Measurements from ENCODE around the gene SSTR5. TPM values are rescaled to one million over a fixed set of nuclear protein-coding genes. Genes with fewer than 3 reads are reported as not detected.

SSTR5 gene
- total and polyA plus RNA-seq, 4 experiments from 2014 or later = not detected

DNA sequence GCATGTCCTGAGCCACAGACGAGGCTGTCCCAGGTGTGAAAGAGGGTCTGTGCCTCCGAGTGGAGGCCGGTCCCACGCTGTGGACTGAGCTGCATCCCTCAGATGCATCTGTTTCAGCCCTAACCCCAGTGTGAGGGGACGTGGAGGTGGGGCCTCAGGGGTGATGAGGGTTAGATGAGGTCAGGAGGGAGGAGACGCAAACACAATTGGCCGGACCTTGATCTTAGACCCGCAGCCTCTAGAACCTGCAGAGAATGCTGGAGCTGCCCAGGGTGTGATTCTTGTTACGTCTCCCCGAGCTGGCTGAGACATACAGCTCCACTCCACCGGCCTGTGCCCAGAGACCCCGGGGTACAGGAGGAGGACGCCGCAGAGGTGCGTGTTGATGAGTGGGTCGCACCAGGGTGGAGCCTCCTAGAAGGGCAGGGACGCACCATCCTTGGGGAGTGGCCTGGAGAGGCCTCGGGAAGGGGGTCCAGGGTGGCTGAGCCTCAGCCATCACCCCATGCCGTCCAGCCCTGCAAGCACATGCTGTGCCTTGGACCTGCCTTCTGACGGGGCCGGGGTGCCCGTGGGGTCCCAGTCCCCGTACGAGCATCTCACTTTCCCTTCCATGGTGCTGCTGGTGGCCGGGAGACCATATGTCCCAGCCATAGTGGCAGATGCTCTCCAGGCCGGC is 40.1 kb downstream of the SSTR5 start:
- Mint-ChIP-seq H3K36me3 (no peaks in the 10 kb centered on the region), H3K27ac (no peak overlapping the region), H3K9me3 (no peaks in the 10 kb centered on the region), H3K4me1 (no peaks in the 10 kb centered on the region), H3K27me3 (peaks cover 0 to 5% of the 10 kb centered on the region in 2 donors), H3K4me3 (no peak overlapping the region)
- H3K36me3 ChIP-seq (ENCODE audit: insufficient read depth, low read length) = no peaks in the 10 kb centered on the region
- ChIA-PET POLR2A (ENCODE audit: partially characterized antibody) (no interaction called here), CTCF (ENCODE audit: partially characterized antibody) (interaction anchor here (1.1 kb wide), 1 partner anchor 222 kb away, joined by 3 read pairs; no protein-coding TSS in a partner anchor)
- no peaks in the 10 kb centered on the region for H3K9me3 ChIP-seq (ENCODE audit: control insufficient read depth in 1 of 2, low read length in 2 of 2)
- no peaks in the 10 kb centered on the region for H3K27me3 ChIP-seq (ENCODE audit: insufficient read depth, low read length)
- no peak overlapping the region for H3K27ac ChIP-seq (ENCODE audit: low read depth, low read length)
- intact Hi-C loops (cut with micrococcal nuclease) = no loop called here
- no peaks in the 10 kb centered on the region for H3K4me1 ChIP-seq (ENCODE audit: insufficient read depth, low read length)
- no peak overlapping the region for H3K4me3 ChIP-seq (ENCODE audit: low read length in 2 of 2)
- DNase-seq = no peak

DNA sequence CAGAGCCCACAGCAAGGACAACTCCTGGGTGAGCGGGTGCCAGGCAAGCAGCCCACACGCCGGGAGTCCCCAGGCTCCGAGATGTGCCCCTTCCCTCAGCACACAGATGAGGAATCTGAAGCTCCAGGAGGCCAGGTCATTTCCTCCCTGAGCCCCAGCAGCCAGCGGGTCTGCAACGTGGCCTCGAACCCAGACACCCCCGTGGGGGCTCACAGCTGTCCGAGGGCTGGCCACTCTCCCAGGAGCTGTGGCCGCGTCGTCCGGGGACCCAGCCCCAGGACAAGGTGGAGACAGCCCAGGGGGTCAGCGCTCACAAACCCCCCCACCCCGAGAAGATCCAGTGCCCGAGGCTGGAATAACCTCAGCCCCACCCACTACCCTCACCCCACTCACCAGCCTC is 40.9 kb downstream of the SSTR5 start:
- Mint-ChIP-seq H3K4me3 (no peak overlapping the region), H3K9me3 (no peaks in the 10 kb centered on the region), H3K36me3 (no peaks in the 10 kb centered on the region), H3K27me3 (peaks cover 0 to 5% of the 10 kb centered on the region in 2 donors), H3K4me1 (no peaks in the 10 kb centered on the region), H3K27ac (no peak overlapping the region)
- Histone ChIP-seq H3K4me1 (ENCODE audit: insufficient read depth, low read length) (no peaks in the 10 kb centered on the region), H3K27ac (ENCODE audit: low read depth, low read length) (no peak overlapping the region), H3K36me3 (ENCODE audit: insufficient read depth, low read length) (no peaks in the 10 kb centered on the region), H3K4me3 (ENCODE audit: low read length in 2 of 2) (no peak overlapping the region), H3K27me3 (ENCODE audit: insufficient read depth, low read length) (no peaks in the 10 kb centered on the region), H3K9me3 (ENCODE audit: control insufficient read depth in 1 of 2, low read length in 2 of 2) (no peaks in the 10 kb centered on the region)
- no peak for DNase-seq
- intact Hi-C loops (cut with micrococcal nuclease) = no loop called here
- CTCF ChIA-PET (ENCODE audit: partially characterized antibody) = no interaction called here
- POLR2A ChIA-PET (ENCODE audit: partially characterized antibody) = no interaction called here

DNA sequence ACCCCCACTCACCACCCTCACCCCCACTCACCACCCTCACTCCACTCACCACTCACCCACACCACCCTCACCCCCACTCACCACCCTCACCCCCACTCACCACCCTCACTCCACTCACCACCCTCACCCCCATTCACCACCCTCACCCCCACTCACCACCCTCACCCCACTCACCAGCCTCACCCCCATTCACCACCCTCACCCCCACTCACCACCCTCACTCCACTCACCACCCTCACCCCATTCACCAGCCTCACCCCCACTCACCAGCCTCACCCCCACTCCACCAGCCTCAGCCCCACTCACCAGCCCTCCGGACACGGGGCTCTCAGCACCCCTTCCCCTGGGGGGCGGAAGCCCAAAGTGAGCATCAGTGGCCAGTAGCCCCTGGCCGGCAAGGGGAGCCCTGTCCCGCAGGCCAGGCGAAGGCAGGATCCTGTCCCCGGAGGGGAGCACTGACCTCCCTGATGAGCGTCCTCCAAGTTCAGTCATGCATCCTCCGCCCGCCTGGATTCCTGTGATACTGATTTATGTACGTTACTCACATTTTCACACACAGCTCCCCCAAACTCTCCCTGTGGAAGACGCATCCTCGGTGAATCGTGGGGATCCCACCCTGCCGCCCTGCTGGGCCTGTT is 41.5 kb downstream of the SSTR5 start:
- intact Hi-C loops (cut with micrococcal nuclease) = no loop called here
- no peaks in the 10 kb centered on the region for H3K27me3 ChIP-seq (ENCODE audit: insufficient read depth, low read length)
- ChIA-PET POLR2A (ENCODE audit: partially characterized antibody) (no interaction called here), CTCF (ENCODE audit: partially characterized antibody) (no interaction called here)
- H3K9me3 ChIP-seq (ENCODE audit: control insufficient read depth in 1 of 2, low read length in 2 of 2) = no peaks in the 10 kb centered on the region
- H3K27ac ChIP-seq (ENCODE audit: low read depth, low read length) = no peak overlapping the region
- no peaks in the 10 kb centered on the region for H3K36me3 ChIP-seq (ENCODE audit: insufficient read depth, low read length)
- H3K4me3 ChIP-seq (ENCODE audit: low read length in 2 of 2) = no peak overlapping the region
- Mint-ChIP-seq H3K4me3 (no peak overlapping the region), H3K9me3 (no peaks in the 10 kb centered on the region), H3K27ac (no peak overlapping the region), H3K27me3 (peaks cover 0 to 5% of the 10 kb centered on the region in 2 donors), H3K4me1 (no peaks in the 10 kb centered on the region), H3K36me3 (no peaks in the 10 kb centered on the region)
- no peaks in the 10 kb centered on the region for H3K4me1 ChIP-seq (ENCODE audit: insufficient read depth, low read length)
- DNase-seq = no peak

DNA sequence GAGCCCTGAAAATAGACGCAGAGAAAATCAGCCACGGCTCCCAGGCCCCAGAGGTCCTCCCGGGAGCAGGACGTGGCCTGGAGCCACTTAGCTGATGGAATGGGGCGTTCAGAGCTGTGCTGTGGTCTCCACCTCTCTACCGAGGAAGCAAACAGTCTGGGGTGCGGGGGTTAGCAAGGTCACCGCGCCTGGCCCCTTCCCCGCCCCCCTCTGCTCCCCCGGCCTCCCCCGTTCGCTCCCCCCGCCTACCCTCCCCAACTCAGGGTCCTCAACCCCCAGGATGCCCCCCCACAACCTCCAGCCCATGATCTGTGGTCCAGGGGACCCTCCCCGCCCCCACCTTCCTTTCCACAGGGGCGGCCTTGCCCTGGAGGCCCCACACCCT is 44.1 kb downstream of the SSTR5 start:
- no peak overlapping the region for H3K27ac ChIP-seq (ENCODE audit: low read depth, low read length)
- Mint-ChIP-seq H3K36me3 (no peaks in the 10 kb centered on the region), H3K27me3 (no peaks in the 10 kb centered on the region), H3K27ac (no peak overlapping the region), H3K9me3 (no peaks in the 10 kb centered on the region), H3K4me3 (no peak overlapping the region), H3K4me1 (no peaks in the 10 kb centered on the region)
- CTCF ChIA-PET (ENCODE audit: partially characterized antibody) = no interaction called here
- H3K4me1 ChIP-seq (ENCODE audit: insufficient read depth, low read length) = no peaks in the 10 kb centered on the region
- no peak for DNase-seq
- H3K27me3 ChIP-seq (ENCODE audit: insufficient read depth, low read length) = no peaks in the 10 kb centered on the region
- no peak overlapping the region for H3K4me3 ChIP-seq (ENCODE audit: low read length in 2 of 2)
- H3K9me3 ChIP-seq (ENCODE audit: control insufficient read depth in 1 of 2, low read length in 2 of 2) = no peaks in the 10 kb centered on the region
- intact Hi-C loops (cut with micrococcal nuclease) = no loop called here
- POLR2A ChIA-PET (ENCODE audit: partially characterized antibody) = no interaction called here
- H3K36me3 ChIP-seq (ENCODE audit: insufficient read depth, low read length) = no peaks in the 10 kb centered on the region

DNA sequence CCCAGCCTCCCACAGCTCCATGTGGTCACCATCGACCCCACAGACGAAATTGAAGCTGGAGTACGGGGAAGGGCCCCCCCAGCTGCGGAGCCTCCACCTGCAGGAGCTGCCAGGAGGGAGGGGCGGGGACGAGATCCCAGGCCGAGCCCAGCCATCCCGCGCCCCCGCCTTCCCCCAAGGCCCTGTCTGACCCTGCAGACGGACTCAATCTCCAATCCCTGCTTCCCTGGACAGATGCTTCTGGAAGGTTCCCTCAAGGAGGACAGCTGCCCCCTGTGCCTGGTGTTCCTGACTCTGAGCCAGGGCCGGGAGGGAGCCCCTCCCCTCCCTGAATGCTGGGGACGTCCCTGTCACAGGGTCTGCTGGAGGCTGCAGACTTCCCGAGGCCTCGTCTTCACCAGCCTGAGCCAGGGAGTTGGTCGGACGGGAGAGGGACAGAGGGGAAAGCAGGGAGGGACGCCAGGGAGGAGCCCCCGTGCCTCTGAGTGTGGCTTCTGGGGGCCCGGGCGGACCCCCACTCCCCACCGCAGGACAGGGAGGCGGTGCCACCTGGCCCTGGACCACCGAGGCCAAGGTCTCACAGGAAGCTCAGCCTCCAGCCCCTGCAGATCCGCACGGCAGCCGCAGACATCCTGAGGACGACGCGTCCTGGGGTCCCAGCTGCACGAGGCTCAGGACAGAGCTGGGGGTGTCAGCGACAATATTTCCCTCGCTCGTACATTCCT is 44.8 kb downstream of the SSTR5 start:
- CTCF ChIA-PET (ENCODE audit: partially characterized antibody) = no interaction called here
- POLR2A ChIA-PET (ENCODE audit: partially characterized antibody) = no interaction called here
- H3K27me3 Mint-ChIP-seq = no peaks in the 10 kb centered on the region
- Histone ChIP-seq H3K36me3 (ENCODE audit: insufficient read depth, low read length) (no peaks in the 10 kb centered on the region), H3K27ac (ENCODE audit: low read depth, low read length) (no peak overlapping the region), H3K27me3 (ENCODE audit: insufficient read depth, low read length) (no peaks in the 10 kb centered on the region), H3K4me3 (ENCODE audit: low read length in 2 of 2) (no peak overlapping the region), H3K9me3 (ENCODE audit: control insufficient read depth in 1 of 2, low read length in 2 of 2) (no peaks in the 10 kb centered on the region), H3K4me1 (ENCODE audit: insufficient read depth, low read length) (no peaks in the 10 kb centered on the region)
- H3K9me3 Mint-ChIP-seq = no peaks in the 10 kb centered on the region
- no peaks in the 10 kb centered on the region for H3K4me1 Mint-ChIP-seq
- no peak overlapping the region for H3K4me3 Mint-ChIP-seq
- H3K27ac Mint-ChIP-seq = no peak overlapping the region
- no peak for DNase-seq
- intact Hi-C loops (cut with micrococcal nuclease) = no loop called here
- no peaks in the 10 kb centered on the region for H3K36me3 Mint-ChIP-seq

DNA sequence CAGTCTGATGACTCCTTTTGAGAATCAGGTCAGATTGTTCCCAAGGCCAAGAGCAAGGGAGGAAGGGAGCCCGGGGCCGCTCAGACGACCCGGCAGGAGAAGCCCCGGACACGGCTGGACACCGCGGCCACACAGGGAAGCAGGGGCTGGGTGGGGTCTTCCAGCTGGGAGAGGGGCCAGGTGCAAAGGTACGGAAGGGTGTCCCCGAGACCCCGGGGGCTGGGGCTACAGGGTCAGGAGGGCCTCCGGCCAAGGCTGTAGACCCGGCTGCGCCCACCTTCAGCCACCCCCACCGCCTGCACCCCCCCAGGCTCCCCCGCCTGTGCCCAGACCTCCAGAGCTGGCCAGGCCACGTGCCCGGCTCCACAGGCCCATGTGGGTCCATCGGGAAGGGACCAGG is 45.4 kb downstream of the SSTR5 start:
- Mint-ChIP-seq H3K27me3 (no peaks in the 10 kb centered on the region), H3K4me3 (no peak overlapping the region), H3K27ac (no peak overlapping the region), H3K9me3 (no peaks in the 10 kb centered on the region), H3K4me1 (no peaks in the 10 kb centered on the region), H3K36me3 (no peaks in the 10 kb centered on the region)
- Histone ChIP-seq H3K27me3 (ENCODE audit: insufficient read depth, low read length) (no peaks in the 10 kb centered on the region), H3K4me3 (ENCODE audit: low read length in 2 of 2) (no peak overlapping the region), H3K27ac (ENCODE audit: low read depth, low read length) (no peak overlapping the region), H3K36me3 (ENCODE audit: insufficient read depth, low read length) (no peaks in the 10 kb centered on the region), H3K4me1 (ENCODE audit: insufficient read depth, low read length) (no peaks in the 10 kb centered on the region), H3K9me3 (ENCODE audit: control insufficient read depth in 1 of 2, low read length in 2 of 2) (no peaks in the 10 kb centered on the region)
- ChIA-PET CTCF (ENCODE audit: partially characterized antibody) (no interaction called here), POLR2A (ENCODE audit: partially characterized antibody) (no interaction called here)
- DNase-seq = no peak
- intact Hi-C loops (cut with micrococcal nuclease) = no loop called here

DNA sequence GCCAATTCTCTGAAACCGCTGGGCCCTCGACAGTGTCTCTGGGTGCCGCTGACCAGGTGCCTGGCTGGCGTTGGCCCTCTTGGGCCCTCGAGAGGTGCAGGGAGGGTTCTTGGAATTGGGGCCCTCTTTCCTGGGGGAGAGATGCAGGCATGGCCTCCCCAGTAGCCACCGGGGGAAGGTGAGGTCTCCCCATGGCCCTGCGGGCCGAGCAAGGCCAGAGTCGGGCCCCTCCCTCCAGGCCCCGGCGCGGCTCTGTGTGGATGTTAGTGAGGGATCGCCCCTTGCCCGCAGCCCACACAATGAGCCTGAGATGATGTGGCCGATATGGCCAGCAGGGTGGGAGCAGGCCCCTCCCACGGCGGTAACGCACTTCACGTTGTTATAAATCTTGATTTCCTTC is 46.6 kb downstream of the SSTR5 start:
- CTCF ChIA-PET (ENCODE audit: partially characterized antibody) = no interaction called here
- intact Hi-C loops (cut with micrococcal nuclease) = no loop called here
- Mint-ChIP-seq H3K27me3 (no peaks in the 10 kb centered on the region), H3K4me3 (no peak overlapping the region), H3K9me3 (no peaks in the 10 kb centered on the region), H3K4me1 (no peaks in the 10 kb centered on the region), H3K27ac (no peak overlapping the region), H3K36me3 (no peaks in the 10 kb centered on the region)
- POLR2A ChIA-PET (ENCODE audit: partially characterized antibody) = no interaction called here
- H3K36me3 ChIP-seq (ENCODE audit: insufficient read depth, low read length) = no peaks in the 10 kb centered on the region
- no peaks in the 10 kb centered on the region for H3K9me3 ChIP-seq (ENCODE audit: control insufficient read depth in 1 of 2, low read length in 2 of 2)
- no peak for DNase-seq
- H3K4me1 ChIP-seq (ENCODE audit: insufficient read depth, low read length) = no peaks in the 10 kb centered on the region
- no peak overlapping the region for H3K4me3 ChIP-seq (ENCODE audit: low read length in 2 of 2)
- H3K27me3 ChIP-seq (ENCODE audit: insufficient read depth, low read length) = no peaks in the 10 kb centered on the region
- H3K27ac ChIP-seq (ENCODE audit: low read depth, low read length) = no peak overlapping the region

Measured in CD4-positive, alpha-beta memory T cell (primary cell).